DND-41 (cell line): ENCODE results near the gene CALN1.

Experiments used
- CTCF ChIP-seq: IDR thresholded peaks from 2 replicates; pipeline ENCODE4 v1.5.1; 2012; ENCODE audit warnings: borderline replicate concordance, low read length, moderate library complexity, mild to moderate bottlenecking; ENCODE audit not compliant: poor library complexity, severe bottlenecking; ENCODE audit errors: extremely low read depth
- EZH2 ChIP-seq: IDR thresholded peaks from 3 replicates; pipeline ENCODE4 v1.6.1; 2012; ENCODE audit warnings: borderline replicate concordance, low read depth, mild to moderate bottlenecking, moderate library complexity, low read length, inconsistent platforms; ENCODE audit not compliant: severe bottlenecking

- TF ChIP-seq CTCF (no peak), EZH2 (no peak)
These were observed 225.0 kb downstream of the CALN1 start for GRCh38 chr7:72187179-72187578.
